ENCODE measurements around the gene TSPY10.
"Not testable (repeated sequence)": the region's sequence is repeated elsewhere in the genome, so short reads cannot be mapped to it uniquely, and the experiment has no call there.

The TSPY10 gene

GRCh38 chrY:9527580-9527979 is at the start of gene TSPY10:
TSPY10 (plus strand) TSS chrY:9527880; CDS start chrY:9527926, 46 bp downstream.
- not testable (repeated sequence) for H3K4me3 ChIP-seq (ENCODE audit: low read depth, low read length); DNase-seq (ENCODE audit: low read depth)

- H3K4me3 ChIP-seq (ENCODE audit: low read depth, low read length); DNase-seq (ENCODE audit: low read depth): not testable (repeated sequence)
Observed at GRCh38 chrY:9486967-9487366, 40.7 kb upstream of the TSPY10 start, which contains the start of gene TSPY9. TSPY9 (plus strand) TSS chrY:9487267; CDS start chrY:9487313, 46 bp downstream.

GRCh38 chrY:9504396-9504795 is 23.3 kb upstream of the TSPY10 start:
- not testable (repeated sequence) for H3K4me3 ChIP-seq (ENCODE audit: low read depth, low read length); DNase-seq (ENCODE audit: low read depth)

- DNase-seq (ENCODE audit: low read depth); H3K4me3 ChIP-seq (ENCODE audit: low read depth, low read length): not testable (repeated sequence)
Observed at GRCh38 chrY:9516287-9516686, 11.4 kb upstream of the TSPY10 start.
